ENCODE results near the gene CSRP1. TPM values are rescaled to one million over a fixed set of nuclear protein-coding genes. Genes with fewer than 3 reads are reported as not detected.
A peak's percentile ranks its signal among the peaks of the same experiment; 100 is the strongest.
"Not testable (repeated sequence)": the region's sequence is repeated elsewhere in the genome, so short reads cannot be mapped to it uniquely, and the experiment has no call there.

The CSRP1 gene
- polyA plus RNA-seq, 3 donors: 96.0 to 310 (median 278) TPM

DNA sequence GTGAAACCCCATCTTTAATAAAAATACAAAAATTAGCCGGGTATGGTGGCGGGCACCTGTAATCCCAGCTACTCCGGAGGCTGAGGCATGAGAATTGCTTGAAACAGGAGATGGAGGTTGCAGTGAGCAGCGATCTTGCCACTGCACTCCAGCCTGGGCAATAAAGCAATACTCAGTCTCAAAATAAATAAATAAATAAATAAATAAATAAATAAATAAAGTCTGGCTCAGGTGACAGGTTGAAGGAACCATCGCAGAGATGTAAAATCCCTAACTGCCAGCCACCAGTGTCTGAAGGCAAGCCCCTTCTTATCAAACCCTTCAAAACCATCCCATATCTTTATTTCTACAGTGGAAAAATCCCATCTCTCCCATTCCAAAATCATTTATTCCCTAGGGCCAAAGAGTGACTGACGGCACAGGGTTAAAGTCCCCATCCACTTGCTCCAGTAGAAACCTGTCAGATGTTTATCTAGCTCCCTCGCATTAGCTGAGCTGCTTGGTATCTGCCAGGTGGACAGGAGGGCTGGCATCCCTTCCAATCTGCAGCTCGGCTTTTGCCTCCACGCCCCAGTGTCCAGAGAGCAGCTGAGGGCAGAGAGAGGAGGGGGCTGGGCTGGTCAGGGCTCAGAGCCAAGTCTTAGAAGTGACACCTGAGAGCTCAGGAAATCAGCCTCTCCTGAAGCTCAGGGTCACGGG lies 5.0 kb downstream of the CSRP1 start:
- 50 to 84% (median 72%) methylated on average over 10 of the region's 10 CpGs for WGBS, 3 donors
- H3K27ac ChIP-seq (ENCODE audit: low read depth, low read length): no peak overlapping the region

DNA sequence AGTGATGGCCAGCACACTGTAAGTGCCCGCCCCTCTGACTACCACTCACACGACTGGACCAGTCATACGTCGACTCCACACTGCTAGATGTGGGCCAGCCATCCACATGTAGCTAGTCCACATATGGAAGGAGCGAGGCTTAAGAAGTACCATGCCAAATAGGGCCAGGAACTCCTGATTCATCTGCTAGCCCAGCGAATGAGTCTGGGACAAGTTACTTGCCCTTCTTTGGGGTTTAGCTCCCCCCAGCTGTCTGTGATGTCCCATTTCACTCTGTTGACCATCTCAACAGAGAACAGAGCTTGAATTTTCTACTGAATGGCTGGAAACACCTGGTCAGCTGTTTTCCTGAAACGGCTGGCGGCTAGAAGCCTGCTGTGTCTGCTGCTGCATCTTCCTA lies 5.8 kb downstream of the CSRP1 start:
- WGBS, 3 donors: 76 to 92% (median 85%) methylated on average over 8 of the region's 8 CpGs
- no peak overlapping the region for H3K27ac ChIP-seq (ENCODE audit: low read depth, low read length)

DNA sequence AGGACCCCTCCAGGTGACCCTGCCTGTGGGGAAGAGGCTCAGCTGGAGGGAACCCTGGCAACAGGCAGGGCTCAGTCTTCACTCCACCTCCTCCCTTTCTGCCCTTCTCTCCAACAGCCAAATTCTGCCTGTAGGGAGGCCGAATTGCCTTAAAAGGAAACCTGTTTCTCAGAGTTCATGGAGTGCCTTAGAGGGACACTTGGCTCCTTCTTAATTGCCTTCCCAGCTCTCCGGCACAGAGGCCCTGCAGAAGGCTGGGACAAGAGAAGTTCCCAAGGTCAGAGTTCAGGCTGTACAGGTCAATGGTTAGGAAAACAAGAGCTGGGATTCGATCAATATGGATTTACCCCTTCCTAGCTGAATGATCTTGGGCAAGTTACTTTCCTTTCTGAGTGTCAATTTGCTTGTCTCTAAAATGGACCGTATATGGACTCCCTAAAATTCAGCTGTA lies 6.2 kb downstream of the CSRP1 start:
- H3K27ac ChIP-seq (ENCODE audit: low read depth, low read length): no peak overlapping the region
- WGBS, 3 donors: 35 to 58% (median 49%) methylated on average over 4 of the region's 4 CpGs

DNA sequence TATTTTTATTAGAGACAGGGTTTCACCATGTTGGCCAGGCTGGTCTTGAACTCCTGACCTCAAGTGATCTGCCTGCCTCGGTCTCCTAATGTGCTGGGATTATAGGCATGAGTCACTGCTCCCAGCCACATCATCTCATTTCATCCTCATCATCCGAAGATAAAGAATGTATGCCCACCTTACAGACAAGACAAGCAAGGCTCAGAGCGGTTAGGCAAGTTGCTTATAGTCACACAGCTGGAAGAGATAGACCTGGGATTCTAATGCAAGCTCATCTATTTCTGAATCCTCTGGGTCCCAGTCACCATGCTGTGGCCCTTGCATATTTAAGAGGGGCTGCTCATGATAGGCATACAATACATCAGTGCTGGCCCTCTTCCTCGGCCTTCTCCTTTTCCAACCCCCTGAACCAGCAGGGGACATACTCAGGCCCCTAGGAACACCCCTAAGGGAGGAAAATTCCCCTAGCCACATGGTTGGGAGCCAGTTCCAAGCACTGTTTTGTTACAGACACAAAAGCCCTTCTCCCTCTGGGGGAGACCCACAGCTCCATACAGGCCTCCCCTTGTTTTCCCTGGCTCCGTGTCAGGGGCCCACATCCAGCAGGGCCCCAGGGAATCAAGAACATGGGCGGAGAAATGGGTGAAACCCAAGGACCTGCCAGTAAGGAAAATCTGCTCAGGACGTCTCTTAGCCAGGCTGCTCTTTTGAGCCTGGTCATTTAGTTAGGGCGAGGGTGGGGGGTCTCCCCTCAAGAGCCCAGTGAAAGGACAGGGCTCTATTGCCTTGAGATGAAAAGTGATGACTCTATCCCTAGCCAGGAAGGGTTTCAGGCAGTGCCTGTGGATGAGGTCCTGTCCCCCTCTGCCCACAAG lies 6.9 kb downstream of the CSRP1 start:
- no peak overlapping the region for H3K27ac ChIP-seq (ENCODE audit: low read depth, low read length)
- WGBS, 3 donors: 73 to 75% (median 73%) methylated on average over 8 of the region's 8 CpGs

DNA sequence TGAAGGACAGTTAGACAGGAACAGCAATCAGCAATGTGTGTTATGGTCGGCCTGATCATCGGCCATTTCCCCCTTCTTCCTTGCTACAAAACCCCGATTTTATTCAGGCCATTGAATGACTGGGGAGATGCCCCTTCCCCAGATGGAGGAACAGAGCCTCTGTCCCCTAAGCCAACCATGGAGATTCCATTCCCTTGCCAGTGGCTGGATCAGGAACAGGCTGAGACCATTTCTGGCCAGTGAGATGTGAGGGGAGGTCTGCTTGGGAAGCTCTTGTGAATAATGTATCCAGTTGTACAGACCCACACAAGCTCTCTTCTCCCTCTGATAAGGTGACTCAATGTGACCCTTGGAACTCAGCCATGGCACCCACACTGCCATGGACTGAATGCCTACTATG lies 7.7 kb downstream of the CSRP1 start:
- no peak overlapping the region for H3K27ac ChIP-seq (ENCODE audit: low read depth, low read length)
- 91 to 93% (median 92%) methylated on average over 3 of the region's 3 CpGs for WGBS, 3 donors

DNA sequence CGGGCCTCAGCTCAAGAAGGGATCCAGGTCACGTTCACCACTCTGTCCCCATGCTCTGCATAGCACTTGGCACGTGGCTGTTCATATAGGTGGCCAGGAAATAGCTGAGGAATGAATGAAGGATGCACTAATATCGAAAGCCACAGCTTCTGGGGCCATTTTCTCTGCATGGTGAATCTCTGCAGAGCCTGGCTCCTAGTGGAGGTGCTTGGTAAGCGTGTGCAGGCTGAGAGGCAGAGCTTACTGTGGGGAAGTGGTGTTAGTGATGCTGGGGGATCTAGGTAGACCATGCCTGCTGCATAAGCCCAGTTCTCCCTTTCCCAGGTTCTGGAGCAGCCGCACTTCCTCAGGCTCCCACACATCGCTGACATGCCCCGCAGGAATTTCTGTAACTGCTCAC lies 8.3 kb downstream of the CSRP1 start:
- H3K27ac ChIP-seq (ENCODE audit: low read depth, low read length): no peak overlapping the region
- 92 to 96% (median 92%) methylated on average over 8 of the region's 8 CpGs for WGBS, 3 donors

DNA sequence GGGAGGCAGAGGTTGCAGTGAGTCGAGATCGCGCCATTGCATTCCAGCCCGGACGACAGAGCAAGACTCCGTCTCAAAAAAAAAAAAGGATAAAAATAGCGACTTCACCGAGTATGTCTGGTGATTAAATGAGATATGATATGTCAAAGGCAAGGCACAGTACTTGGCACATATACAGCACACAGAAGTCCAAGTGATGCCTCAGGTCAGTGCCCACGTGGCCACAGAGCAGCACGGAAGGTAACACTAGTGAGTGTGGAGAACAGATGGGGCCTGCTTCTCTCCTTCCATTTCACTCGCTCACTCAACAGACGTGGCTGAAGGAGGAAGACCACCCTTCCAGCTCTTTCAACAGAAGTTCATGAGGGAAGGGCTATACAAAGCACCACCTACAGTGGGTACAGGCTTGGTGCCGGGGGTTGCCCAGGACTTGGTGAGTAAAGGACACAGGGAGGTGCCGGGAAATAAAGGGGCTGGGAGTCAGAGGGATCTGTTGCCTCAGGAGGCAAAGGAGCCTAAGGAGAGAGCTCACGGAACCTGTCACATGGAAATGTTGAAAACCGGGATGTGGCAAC lies 8.9 kb downstream of the CSRP1 start:
- H3K27ac ChIP-seq (ENCODE audit: low read depth, low read length): no peak overlapping the region
- 83 to 94% (median 89%) methylated on average over 15 to 16 of the region's 16 CpGs for WGBS, 3 donors

DNA sequence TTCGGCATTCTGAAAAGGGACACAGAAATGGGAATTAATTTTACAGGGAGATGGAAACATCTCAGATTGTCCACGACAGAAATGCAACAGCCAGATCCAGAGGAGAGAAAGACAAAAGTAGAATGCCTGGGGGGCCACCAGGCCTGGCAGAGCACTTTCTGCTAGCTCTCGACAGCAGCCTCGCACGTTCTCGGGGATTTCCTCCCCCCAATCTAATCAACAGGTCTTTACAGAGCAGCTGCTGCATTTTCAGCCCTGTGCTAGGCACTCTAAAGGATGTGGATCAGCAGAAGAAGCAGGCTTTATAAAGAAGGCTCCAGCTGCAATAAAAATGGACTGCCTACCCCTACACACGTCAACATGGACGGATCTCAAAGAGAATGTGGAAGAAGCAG lies 10.6 kb downstream of the CSRP1 start:
- WGBS, 3 donors: 66 to 72% (median 66%) methylated on average over 8 of the region's 8 CpGs
- H3K27ac ChIP-seq (ENCODE audit: low read depth, low read length): no peak overlapping the region

DNA sequence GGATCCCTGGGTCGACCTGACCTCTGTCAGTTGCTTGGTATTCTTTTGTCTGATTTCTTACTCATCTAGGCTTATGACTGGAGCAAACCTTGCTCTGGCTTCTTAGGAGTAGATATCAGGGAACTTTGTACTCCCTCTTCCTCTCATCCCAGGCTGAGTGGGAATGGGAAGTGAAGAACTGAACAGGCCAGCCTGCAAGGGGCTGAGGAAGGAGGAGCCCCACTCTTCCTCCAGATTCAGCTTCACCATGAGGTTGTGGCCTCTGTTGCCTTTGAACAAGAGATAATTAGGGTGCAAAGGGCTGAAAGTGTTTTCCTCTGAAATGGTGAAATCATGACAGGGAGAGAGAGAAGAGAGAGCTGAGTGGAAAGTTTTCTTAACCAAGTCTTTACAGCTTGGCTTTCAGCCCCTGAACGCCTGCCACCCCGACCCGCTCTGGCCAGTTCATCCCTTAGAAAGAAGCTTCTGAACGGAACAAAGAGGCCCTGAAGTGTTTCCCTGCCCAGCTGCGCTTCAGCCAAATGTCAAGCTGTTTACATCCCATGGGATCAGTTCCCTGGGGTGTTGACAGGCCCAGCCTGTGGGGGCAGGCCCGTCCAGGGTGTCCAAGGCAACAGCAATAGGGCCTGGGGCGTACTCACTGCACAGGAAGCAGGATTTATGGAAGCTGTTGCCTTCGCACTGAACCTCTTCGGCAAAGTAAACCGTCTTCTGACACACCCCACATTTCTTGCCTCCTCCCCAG lies 11.2 kb downstream of the CSRP1 start:
- H3K27ac ChIP-seq (ENCODE audit: low read depth, low read length): no peak overlapping the region
- 50 to 57% (median 57%) methylated on average over 11 of the region's 11 CpGs for WGBS, 3 donors

DNA sequence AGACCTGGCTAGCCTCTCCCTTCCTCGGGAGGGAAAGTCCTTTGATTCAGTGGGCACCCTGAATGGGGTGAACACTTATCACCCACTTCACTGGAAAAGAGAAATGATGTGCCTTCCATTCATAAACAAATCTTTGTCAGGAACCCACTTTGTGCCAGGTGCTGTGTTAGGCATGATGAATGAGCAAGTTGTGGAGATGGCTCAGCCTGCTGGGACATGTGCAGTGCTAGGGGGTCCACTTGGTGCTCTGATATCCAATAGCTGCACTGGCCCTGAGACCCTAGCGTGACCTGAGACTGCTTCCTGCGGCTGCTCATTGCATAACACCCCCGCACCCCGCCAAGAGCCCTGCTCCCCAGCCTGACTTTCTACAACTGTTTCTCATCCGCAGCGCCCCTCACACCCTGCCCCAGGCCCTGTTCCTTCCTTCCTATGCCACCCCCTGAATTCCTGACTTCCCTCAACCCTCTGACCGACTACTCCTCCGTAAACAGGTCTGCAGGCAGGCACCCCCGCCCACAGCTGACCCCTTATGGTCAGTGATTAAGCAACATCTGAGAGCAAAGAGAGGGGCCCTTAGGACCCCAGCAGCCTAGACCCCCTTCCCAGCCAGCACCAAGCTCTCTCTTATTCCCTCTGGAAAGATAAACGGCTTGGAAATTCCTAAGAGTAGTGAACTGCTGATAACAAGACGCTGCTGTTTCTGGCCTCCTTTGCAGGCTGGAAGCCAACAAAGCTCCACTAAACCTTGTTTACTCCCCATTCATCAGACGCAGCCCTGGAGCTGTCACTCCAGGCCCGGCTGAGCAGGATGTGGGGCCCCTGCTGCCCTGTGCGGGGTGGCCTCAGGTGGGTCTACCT lies 12.9 kb downstream of the CSRP1 start:
- peak overlapping the region; percentile 9 for H3K27ac ChIP-seq (ENCODE audit: low read depth, low read length)
- 25 to 38% (median 31%) methylated on average over 15 of the region's 15 CpGs for WGBS, 3 donors

DNA sequence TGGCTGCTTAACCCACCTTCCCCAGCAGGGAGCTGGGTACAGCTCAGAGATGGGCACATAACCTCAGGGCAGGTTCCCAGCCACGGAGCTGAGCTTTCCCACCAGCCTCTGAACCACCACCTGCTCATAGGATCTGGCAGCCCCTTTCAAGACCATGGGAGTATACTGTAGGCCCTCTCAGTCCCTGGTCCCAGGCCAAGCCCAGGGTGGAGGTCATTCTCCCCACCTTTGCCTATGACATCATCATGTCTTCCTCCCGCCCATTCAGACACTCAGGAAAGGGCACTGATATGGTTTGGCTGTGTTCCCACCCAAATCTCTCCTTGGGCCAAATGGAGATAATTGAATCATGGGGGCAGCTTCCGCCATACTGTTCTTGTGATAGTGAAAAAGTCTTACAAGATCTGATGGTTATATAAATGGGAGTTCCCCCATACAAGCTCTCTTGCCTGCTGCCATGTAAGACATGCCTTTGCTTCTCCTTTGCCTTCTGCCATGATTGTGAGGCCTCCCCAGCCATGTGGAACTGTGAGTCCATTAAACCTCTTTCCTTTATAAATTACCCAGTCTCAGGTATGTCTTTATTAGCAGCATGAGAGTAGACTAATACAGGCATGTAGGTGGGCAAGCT lies 13.8 kb downstream of the CSRP1 start:
- WGBS, 3 donors: 88 to 93% (median 89%) methylated on average over 3 of the region's 3 CpGs
- not testable (repeated sequence) for H3K27ac ChIP-seq (ENCODE audit: low read depth, low read length)

DNA sequence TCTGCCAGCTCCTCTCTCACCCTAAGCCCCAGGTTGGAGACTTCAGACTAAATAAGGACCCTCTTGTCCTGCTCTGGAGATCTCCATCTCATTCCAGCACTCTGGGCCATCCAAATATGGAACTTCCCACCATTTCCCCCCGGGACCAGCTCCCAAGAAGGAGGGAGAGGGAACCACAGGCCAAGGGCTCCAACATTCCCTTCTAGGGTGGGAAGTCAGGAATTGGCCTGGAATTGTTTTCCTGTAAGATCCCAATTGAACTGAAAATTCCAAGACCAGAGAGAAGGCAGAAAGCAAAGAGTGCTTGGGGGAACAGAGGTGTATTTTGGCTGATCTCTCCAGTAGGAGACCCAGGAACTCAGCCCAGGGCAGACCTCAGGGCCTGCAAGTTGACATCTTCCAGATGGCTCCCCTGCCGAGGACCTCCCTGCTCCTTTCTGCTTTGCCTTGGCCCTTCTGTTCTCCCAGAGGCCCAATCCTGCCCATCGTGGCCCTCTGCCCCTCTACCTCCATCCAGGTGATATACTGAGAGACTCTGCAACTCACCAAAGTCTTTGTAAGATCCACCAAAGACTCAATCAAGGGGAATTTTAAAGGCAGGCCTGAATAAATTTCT lies 14.9 kb downstream of the CSRP1 start:
- H3K27ac ChIP-seq (ENCODE audit: low read depth, low read length): no peak overlapping the region
- 69 to 89% (median 70%) methylated on average over 3 of the region's 3 CpGs for WGBS, 3 donors

DNA sequence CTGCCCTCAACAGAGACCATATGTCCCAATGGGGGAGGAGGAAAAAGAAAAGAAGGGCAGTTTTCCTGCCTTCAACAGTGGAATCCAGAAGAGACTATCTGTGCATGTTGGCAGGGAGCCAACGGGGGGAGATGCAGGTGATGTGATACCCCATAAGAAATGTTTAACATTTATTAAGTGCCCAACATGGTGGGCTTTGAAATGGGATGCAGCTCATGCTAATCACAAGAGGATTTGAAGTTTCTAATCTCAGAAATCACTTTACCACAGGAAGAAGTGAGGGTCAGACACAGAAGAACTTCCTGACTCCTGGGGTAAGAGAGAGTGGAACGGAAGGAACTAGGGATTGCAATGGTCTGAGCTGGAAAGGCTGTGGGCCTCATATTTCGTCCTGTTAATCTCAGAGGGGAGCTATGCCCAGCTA lies 16.2 kb downstream of the CSRP1 start:
- H3K27ac ChIP-seq (ENCODE audit: low read depth, low read length): no peak overlapping the region
- 24 to 60% (median 26%) methylated on average over 3 of the region's 3 CpGs for WGBS, 3 donors

DNA sequence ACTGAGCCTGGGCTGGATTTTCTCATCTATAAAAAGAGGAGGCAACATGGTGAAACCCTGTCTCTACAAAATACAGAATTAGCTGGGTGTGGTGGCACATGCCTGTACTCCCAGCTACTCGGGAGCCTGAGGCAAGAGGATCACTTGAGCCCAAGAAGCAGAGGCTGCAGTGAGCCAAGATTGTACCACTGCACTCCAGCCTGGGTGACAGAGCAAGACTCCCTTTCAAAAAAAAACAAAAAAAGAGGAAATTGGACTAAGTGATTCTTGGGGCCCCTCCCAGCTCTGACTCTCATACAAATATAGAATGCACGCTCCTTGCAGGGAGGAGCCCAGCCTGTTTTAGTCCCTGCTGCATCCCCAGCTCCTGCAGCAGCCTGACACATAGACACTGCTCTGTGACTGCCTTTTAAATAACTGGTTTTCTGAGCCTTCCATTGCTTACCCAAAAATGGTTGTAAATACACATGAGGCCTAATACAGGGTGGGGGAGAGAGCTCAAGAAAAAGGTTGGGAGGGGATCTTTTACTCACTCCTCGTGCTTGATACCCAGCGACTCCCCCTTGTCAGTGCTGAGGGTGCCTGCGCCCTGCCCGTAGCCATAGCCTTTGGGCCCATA lies 17.2 kb downstream of the CSRP1 start:
- H3K27ac ChIP-seq (ENCODE audit: low read depth, low read length): no peak overlapping the region
- 72 to 89% (median 76%) methylated on average over 6 of the region's 6 CpGs for WGBS, 3 donors

DNA sequence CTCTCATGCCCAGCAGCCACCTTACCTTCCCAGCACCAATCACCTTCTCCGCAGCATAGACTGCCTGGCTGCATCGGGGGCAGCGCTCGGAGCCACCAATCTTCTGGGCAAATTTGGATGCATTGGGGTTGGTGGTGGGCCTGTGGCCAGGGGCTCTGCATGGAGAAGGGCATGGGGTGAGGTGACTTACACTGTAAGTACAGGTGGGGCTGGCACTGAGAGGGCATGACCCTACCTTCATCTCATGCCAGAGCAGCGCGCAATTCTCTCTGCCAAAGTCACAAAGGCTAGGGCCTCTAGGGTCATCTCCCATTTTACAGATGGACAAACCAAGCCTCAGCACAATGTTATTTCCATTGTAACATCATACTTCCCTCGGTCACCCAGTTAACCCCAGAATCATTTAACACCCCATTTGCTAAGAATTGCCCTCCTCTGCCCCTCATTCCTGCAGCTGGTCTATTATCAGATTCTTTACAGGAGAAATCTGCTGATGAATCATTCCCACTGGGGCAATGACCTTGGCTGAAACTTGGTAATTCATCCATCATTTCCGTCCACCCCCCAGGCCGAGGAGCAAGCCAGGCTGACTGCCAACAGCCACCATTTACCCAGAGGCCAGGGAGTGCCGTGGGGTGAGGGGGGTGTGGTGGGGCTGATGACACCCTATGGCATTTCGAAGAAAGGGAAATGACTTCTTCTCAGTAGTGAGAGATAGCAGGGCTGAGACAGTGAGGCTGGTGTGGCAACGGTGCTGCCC lies 17.9 kb downstream of the CSRP1 start:
- WGBS, 3 donors: 53 to 69% (median 57%) methylated on average over 12 of the region's 12 CpGs

DNA sequence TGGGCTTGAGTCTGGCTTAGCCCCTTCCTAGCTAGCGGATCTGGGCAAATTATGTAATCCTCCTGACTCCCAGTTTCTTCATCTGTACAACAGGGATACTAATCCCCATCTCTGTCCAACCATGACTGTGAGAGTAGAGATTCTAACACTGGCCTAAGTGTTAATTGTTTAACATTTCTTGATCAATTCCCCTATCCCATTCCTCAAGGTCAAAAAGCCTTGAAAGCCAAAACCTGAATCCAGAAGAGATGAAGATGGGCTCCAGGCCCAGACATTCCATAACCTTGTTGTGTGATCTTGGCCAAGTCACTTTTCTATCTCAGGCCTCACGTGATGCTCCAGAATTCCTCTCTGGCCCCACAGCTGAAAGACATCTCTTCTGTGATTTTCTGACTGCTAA lies 19.2 kb downstream of the CSRP1 start:
- H3K27ac ChIP-seq (ENCODE audit: low read depth, low read length): no peak overlapping the region
- WGBS, 3 donors: 69 to 74% (median 71%) methylated on average over 2 of the region's 2 CpGs

More for the DNA sequence above, 17.9 kb downstream of the CSRP1 start:
- H3K27ac ChIP-seq (ENCODE audit: low read depth, low read length): no peak overlapping the region
